ENCODE data around the gene ETV1.

Gene ETV1

GRCh38 chr7:13991791-13992595 is 2.5 kb upstream of the ETV1 start:
- peak overlapping the region; percentile 40 for H3K4me3 ChIP-seq (ENCODE audit: low read depth, low read length)
- no peak for TF ChIP-seq CTCF (IDR thresholded peaks at IDR 0.05; ENCODE audit: borderline replicate concordance, insufficient read depth, low read depth, low read length)

GRCh38 chr7:13990984-13991790 is 1.7 kb upstream of the ETV1 start:
- peak overlapping the region; percentile 40 for H3K4me3 ChIP-seq (ENCODE audit: low read depth, low read length)
- no peak for TF ChIP-seq CTCF (IDR thresholded peaks at IDR 0.05; ENCODE audit: borderline replicate concordance, insufficient read depth, low read depth, low read length)

- no peak for TF ChIP-seq CTCF (IDR thresholded peaks at IDR 0.05; ENCODE audit: borderline replicate concordance, insufficient read depth, low read depth, low read length)
- H3K4me3 ChIP-seq (ENCODE audit: low read depth, low read length): peak overlapping the region; percentile 40
Observed at GRCh38 chr7:13990319-13990983, 985 bp upstream of the ETV1 start.

GRCh38 chr7:13989949-13990305 is 461 bp upstream of the ETV1 start:
- H3K4me3 ChIP-seq (ENCODE audit: low read depth, low read length): peak overlapping the region; percentile 40
- no peak for TF ChIP-seq CTCF (IDR thresholded peaks at IDR 0.05; ENCODE audit: borderline replicate concordance, insufficient read depth, low read depth, low read length)

GRCh38 chr7:13988731-13989125 is 738 bp downstream of the ETV1 start:
- no peak for TF ChIP-seq CTCF (IDR thresholded peaks at IDR 0.05; ENCODE audit: borderline replicate concordance, insufficient read depth, low read depth, low read length)

GRCh38 chr7:13988065-13988464 is 1.4 kb downstream of the ETV1 start:
- no peak for TF ChIP-seq CTCF (IDR thresholded peaks at IDR 0.05; ENCODE audit: borderline replicate concordance, insufficient read depth, low read depth, low read length)
- H3K4me3 ChIP-seq (ENCODE audit: low read depth, low read length): no peak overlapping the region

More at GRCh38 chr7:13988731-13989125, 738 bp downstream of the ETV1 start:
- H3K4me3 ChIP-seq (ENCODE audit: low read depth, low read length): no peak overlapping the region

Data from GM12875 (cell line).